HepG2 (cell line): ENCODE results near the gene SKA2. TPM values are rescaled to one million over a fixed set of nuclear protein-coding genes. Genes with fewer than 3 reads are reported as not detected.

Experiments
- ARID5B ChIP-seq: IDR thresholded peaks from 2 replicates; pipeline ENCODE4 v1.4.0; 2020; ENCODE audit warnings: mild to moderate bottlenecking, missing genetic modification reagents
- CBX5 ChIP-seq: sonication (generic); formaldehyde crosslinking; IDR thresholded peaks from 2 replicates; pipeline ENCODE4 v1.4.0; 2020; ENCODE audit warnings: missing genetic modification reagents, borderline replicate concordance
- CHD2 ChIP-seq: IDR thresholded peaks from 2 replicates; pipeline ENCODE4 v1.6.1; 2011; ENCODE audit warnings: low read depth, low read length, improper control_type of control experiment
- DPF2 ChIP-seq: sonication (generic); formaldehyde crosslinking; IDR thresholded peaks from 2 replicates; pipeline ENCODE4 v1.4.0; 2020; ENCODE audit warnings: mild to moderate bottlenecking, low read depth, missing genetic modification reagents, borderline replicate concordance
- ERF ChIP-seq: IDR thresholded peaks from 2 replicates; pipeline ENCODE4 v1.6.1; 2018; ENCODE audit warnings: missing biosample characterization, missing genetic modification reagents
- ETV5 ChIP-seq: IDR thresholded peaks from 2 replicates; pipeline ENCODE4 v1.6.1; 2018; ENCODE audit warnings: missing biosample characterization, missing genetic modification reagents, inconsistent platforms, borderline replicate concordance
- FUBP1 ChIP-seq: sonication (generic); formaldehyde crosslinking; IDR thresholded peaks from 2 replicates; pipeline ENCODE4 v1.5.1; 2020; ENCODE audit warnings: missing genetic modification reagents, mild to moderate bottlenecking, borderline replicate concordance
- KDM5B ChIP-seq: sonication (generic); formaldehyde crosslinking; IDR thresholded peaks from 2 replicates; pipeline ENCODE4 v1.4.0; 2020; ENCODE audit warnings: missing genetic modification reagents, mild to moderate bottlenecking, borderline replicate concordance
- MTERF4 ChIP-seq: sonication (generic); formaldehyde crosslinking; IDR thresholded peaks from 2 replicates; pipeline ENCODE4 v1.8.0; 2023; ENCODE audit warnings: mild to moderate bottlenecking, missing genetic modification reagents
- POGK ChIP-seq: sonication (generic); formaldehyde crosslinking; conservative IDR thresholded peaks from 2 replicates; pipeline ENCODE4 v1.8.0; 2022; ENCODE audit warnings: mild to moderate bottlenecking, moderate library complexity, missing genetic modification reagents
- TARDBP ChIP-seq: sonication (generic); formaldehyde crosslinking; IDR thresholded peaks from 2 replicates; pipeline ENCODE4 v1.8.0; 2022; ENCODE audit warnings: mild to moderate bottlenecking, missing genetic modification reagents
- THRA ChIP-seq: sonication (generic); formaldehyde crosslinking; IDR thresholded peaks from 2 replicates; pipeline ENCODE4 v1.4.0; 2020; ENCODE audit warnings: missing genetic modification reagents, borderline replicate concordance
- ZBTB37 ChIP-seq: sonication (generic); formaldehyde crosslinking; IDR thresholded peaks from 2 replicates; pipeline ENCODE4 v1.4.0; 2020; ENCODE audit warnings: mild to moderate bottlenecking, missing genetic modification reagents
- ZNF207 ChIP-seq: fragments of 450-650 bp; IDR thresholded peaks from 2 replicates; pipeline ENCODE4 v1.6.1; 2016; ENCODE audit warnings: antibody characterized with exemption, borderline replicate concordance
- ZNF350 ChIP-seq: sonication (generic); formaldehyde crosslinking; IDR thresholded peaks from 2 replicates; pipeline ENCODE4 v1.4.0; 2020; ENCODE audit warnings: mild to moderate bottlenecking, low read depth, missing genetic modification reagents, borderline replicate concordance
- ZNF816 ChIP-seq: sonication (generic); formaldehyde crosslinking; IDR thresholded peaks from 2 replicates; pipeline ENCODE4 v1.8.0; 2022; ENCODE audit warnings: missing genetic modification reagents, mild to moderate bottlenecking, borderline replicate concordance
- polyA plus RNA-seq, 8 experiments: library from polyadenylated mRNA; depleted of rRNA in 3 of 8; stranded (reverse) in 7 of 8; unstranded in 1 of 8; fragments of >200 nt; fragmentation: Illumina TruSeq in 4 of 8; extraction: Trizol in 4 of 8; gene quantifications; 2 replicates each; pipeline versions ENCODE4 v1.2.1 to v1.2.3, GENCODE V29; 2011 to 2016; ENCODE audit warnings: low read depth in 4 of 8, missing spikeins in 1 of 8, mixed read lengths in 1 of 8; ENCODE audit not compliant: insufficient read depth in 1 of 8
- total RNA-seq, 5 experiments: library from RNA; depleted of rRNA; stranded (reverse); fragments of >200 nt; fragmentation: Illumina TruSeq; extraction: Trizol; gene quantifications; 2 replicates each; pipeline ENCODE4 v1.2.3, GENCODE V29; 2016; ENCODE audit warnings: low read depth in 1 of 5

Gene SKA2
- total and polyA plus RNA-seq, 2 of the 13 experiments (the other 11 are each of a cell fraction or from before 2014, with no cell fraction given), result 18.6 to 91.8 TPM

- TF ChIP-seq POGK (CRISPR knock-in tag), result peak; percentile 10; the same call in 1 of the 2 replicates
- TF ChIP-seq ERF (CRISPR knock-in tag), result peak; percentile 53; the same call in 1 of the 2 replicates
- TF ChIP-seq ZBTB37 (CRISPR knock-in tag), result peak; percentile 1; the same call in 1 of the 2 replicates
- 0 out of 2 replicates have a peak, but pooled peaks have one; percentile 41 for TF ChIP-seq ETV5 (CRISPR knock-in tag)
- TF ChIP-seq THRA (CRISPR knock-in tag), result peak; percentile 18; the same call in 1 of the 2 replicates
- TF ChIP-seq KDM5B (CRISPR knock-in tag), result peak; percentile 69; the same call in 1 of the 2 replicates
- TF ChIP-seq FUBP1 (CRISPR knock-in tag), result peak; percentile 33; the same call in 1 of the 2 replicates
- TF ChIP-seq MTERF4 (CRISPR knock-in tag), result peak; percentile 87; the same call in 1 of the 2 replicates
- peak; percentile 91 for TF ChIP-seq ZNF350 (CRISPR knock-in tag)
- TF ChIP-seq CBX5, result no peak
- TF ChIP-seq DPF2, result no peak
- TF ChIP-seq ZNF816 (CRISPR knock-in tag), result no peak
- TF ChIP-seq ZNF207, result no peak
- TF ChIP-seq ARID5B (CRISPR knock-in tag), result peak; percentile 25; the same call in 1 of the 2 replicates
- peak; percentile 78 for TF ChIP-seq CHD2
- peak; percentile 69 for TF ChIP-seq TARDBP (CRISPR knock-in tag)
Measured at GRCh38 chr17:59154721-59155438, at the start of gene SKA2 (continued).
